Muscle of back (tissue), 11 donors: ENCODE results near the gene GPAM. TPM values are rescaled to one million over a fixed set of nuclear protein-coding genes. Genes with fewer than 3 reads are reported as not detected.
"Not testable (repeated sequence)": the region's sequence is repeated elsewhere in the genome, so short reads cannot be mapped to it uniquely, and the experiment has no call there.

Source experiments
- DNase-seq, 3 donors: peaks; one replicate each; pipeline versions ENCODE4 v3.0.0 to v3.0.0-alpha.2; 2013
- polyA plus RNA-seq, 10 donors: library from polyadenylated mRNA; unstranded; fragments of 120-200 nt; gene quantifications; one replicate each; pipeline ENCODE4 v1.2.1, GENCODE V29; 2013; ENCODE audit not compliant: insufficient read length in 10 of 10

GPAM gene
- polyA plus RNA-seq, 10 donors: 7.4 to 12.0 (median 11.1) TPM

DNA sequence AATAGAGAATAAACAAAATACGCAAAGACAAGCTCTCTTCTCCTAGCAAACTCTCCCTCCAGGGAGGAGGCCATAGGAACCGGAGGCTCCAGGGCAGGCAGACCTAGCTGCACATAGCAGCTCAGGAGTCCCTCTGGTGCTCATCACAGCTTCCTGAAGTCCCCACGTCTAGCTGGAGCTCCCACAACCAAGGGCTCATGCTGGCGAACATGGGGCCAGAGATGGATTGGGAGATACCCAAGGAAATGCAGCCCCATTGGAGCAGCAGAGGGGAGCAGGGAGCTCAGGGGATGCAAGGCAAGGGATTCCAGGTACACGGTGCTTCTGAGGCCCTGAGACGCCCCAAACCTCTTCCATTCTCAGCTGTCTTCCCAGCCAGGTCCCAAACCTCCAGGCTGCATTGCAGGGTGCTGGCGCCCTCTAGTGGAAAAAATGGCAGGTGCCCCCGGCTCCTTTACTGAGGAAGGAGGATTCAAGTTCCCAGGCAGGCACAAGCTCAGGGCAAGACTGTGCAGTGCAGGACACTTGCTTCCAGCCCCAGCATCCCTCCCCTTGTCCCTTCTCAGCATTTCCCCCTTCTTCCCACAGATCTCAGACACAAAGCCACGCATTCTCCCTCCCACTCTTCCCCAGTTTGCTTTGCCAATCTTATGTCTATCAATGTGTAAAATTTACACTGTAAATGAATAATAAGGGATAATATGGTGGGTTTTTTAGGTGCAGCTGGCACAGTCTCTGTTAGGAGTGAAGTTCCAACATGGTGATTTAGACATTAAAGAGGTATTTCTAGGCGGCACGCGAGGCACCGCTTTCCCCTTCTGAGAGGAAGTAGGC is 46.2 kb downstream of the GPAM start:
- peak; percentile 43 to 84 (median 65) for DNase-seq

DNA sequence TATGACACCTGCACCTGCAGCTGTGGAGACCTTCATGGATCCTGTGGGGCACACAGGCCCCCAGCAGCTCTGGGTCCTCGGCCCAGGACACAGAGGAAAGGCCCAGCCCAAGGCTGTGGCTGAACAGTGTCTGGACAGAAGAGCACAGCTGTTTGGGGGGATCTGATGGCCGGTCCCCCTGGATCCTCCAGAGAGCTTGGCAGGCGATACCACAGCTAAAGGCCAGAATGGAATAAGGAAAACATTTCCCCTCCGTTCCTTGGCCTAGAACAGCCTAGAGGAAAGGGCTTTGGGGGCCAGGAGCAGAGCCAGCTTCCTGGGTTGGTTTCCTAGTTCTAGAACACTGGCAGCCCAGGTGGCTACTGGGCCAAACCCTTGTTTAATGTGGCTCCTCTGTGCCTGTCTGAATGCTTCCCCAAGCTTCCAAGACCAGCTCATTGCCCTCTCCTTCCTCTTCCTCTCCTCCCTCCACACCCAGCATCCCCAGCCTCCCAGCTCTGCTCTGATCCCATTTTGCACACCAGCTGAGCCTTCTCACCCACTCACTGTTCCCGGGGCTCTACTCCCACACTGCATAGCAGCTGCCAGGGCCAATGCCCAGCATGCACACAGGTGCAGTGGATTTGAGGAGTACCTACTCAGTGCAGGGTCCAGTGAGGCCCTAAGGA is 46.9 kb downstream of the GPAM start:
- DNase-seq: peak in 1 of 3 donors; percentile 59

DNA sequence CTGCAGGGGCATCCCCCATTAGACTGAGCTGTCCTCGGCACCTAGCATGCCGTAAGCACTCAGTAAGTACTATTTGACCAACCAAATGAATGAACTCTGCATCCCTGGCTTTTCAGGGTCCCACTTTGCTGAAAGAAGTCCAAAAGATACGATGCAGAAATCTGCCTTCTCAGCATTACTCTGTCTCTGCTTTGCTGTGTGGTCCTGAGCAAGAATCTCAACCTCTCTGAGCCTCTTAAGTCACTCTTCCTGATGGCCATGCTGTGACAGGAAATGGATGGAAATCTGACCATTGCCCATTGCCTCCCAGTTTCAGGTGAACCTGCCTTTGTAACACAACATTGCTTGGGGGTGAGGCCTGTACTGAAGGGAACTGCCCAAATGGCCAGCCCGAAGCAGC is 48.0 kb downstream of the GPAM start:
- DNase-seq: no peak

DNA sequence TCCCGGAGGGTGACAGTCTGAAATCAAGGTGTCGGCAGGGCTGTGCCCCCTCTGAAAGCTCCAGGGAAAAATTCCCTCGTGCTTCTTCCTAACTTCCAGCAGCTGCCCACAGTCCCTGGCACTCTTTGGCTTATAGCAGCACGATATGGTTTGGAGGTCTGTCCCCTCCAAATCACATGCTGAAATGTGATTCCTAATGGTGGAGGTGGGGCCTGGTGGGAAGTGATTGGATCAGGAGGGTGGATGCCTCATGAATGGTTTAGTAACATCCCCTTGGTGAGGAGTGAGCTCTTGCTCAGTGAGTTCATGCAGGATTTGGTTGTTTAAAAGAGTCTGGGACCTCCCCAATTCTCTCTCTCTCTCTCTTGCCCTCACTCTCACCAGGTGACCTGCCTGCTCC is 51.1 kb downstream of the GPAM start:
- no peak for DNase-seq

DNA sequence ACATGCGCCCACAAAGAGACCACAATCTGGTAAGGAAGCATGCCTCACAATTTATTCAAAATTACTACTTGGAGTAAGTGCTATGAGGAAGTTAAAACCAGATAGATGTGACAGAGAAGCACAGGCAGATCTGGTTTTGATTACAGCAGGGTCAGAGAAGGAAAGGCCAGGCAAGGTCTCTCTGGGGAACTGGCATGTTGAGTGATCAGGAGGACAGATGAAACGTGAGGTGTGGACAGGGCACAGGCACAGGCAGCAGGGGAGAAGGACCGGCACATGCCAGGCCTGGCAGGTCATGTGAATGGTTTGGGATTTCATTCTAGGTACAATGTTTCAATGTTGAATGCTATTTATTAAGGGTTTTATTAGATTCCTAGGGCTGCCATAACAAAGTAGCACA is 51.6 kb downstream of the GPAM start:
- no peak for DNase-seq

DNA sequence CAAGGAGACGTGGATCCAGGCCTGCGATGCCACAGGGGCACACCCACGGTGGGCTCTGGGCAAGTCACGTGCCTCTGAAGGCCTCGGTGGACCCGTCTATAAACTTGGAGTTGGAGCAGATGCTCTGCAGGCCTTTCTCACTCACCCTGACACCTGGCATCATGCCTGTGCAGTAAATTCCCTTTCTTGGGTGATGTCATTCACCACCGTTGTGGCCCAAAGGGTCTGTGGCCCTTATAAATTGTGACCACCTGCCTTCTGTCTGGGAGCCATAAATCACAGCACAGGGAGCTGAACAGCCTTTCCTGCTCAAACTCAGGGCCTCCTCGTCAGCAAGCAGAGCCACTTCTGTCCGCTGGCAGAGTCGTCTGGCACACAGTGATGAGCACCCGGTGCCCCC is 52.2 kb downstream of the GPAM start:
- peak in 2 of 3 donors; percentile 21 to 35 for DNase-seq

DNA sequence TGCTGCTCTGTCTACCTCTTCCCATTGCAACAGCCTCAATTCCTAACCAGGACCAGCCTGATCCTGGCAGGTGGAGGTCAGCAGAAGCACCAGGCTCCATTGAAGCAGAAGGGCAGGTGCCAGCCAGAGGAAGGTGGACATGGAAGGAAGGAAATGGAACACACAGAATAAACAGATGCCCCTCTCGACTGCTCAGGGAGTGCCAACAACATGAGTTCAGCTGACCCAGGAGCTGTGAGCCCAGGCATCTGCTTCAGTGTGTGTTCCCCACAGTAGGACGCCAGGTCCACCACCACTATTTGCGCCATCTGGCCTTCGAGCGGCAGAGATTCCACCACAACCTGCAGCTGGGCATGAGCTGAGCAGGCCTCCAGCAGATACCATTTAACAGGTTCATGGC is 56.7 kb downstream of the GPAM start:
- DNase-seq: no peak

DNA sequence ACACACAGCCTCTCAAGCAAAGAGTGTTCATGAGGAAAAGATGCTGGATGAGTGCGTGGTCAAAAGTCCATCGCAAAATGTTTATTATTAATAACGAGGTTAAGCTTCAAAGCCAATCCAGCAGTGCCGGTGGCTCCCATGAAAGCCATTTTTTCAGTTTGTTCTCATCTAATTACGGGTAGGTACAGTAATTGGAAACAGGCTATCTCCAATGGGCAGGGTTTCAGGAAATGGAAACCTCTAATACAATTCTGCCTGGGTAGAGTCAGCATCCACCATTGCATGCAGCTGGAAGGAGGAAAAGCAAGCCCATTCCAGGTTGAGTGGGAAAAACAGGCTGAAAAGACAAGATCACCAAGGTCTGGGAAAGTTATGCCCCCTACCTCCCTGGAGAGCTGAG is 57.4 kb downstream of the GPAM start:
- DNase-seq: no peak

DNA sequence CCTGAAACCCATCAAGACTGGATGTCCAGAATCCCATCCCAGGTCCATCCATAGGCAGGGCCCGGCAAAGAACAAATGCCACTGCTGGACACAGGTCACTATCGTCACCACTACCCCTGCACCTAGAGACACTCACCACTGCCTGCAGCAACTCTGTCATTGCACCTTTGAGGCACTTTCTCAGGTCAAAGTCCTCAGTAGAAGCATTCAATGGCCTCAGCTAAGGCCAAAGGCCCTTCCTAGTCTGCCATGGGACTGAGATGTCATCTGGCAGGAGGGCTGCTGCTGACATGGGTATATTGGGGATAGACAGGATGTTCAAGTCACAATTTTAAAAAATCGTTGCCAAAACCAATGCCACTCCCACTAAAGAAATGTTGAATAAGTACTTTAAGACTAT is 58.7 kb downstream of the GPAM start:
- no peak for DNase-seq

DNA sequence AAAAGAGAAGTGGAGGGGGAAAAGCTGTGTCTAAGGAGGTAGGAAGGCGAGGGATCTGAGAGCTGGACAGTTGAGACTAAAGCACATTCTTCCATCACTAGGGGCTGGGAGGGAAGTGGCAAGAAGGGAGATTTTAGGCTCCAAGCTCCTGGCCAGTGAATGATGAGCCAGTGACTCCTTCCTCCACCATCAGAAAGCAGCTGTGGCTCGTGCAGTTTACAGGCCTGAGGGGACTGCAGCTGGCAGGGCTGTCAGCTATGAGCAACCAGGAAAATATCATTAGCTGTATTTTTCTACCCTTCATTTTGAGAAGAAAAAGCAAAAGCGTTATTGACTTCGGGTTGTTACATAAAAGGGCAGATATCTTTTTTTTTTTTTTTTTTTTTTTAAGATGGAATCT is 60.7 kb downstream of the GPAM start:
- DNase-seq: peak in 2 of 3 donors; percentile 48 to 72

DNA sequence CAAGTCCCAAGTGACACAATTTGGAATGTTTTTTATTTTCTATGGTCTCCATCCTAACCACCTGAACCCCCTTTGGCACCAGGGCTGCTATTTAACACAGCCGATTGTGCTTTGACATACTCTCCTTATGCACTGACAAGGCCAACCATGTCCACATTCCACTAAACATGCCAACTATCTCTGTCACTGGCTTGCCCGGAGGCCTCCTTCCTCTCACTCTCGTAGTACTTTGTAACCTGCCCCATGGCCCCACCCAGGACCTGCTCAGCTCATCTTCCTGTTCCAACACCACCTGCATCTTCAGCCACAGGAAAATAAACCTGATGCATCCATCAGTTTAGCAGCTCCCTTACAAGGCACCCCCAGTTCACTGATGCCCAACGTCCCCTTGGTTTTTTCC is 63.1 kb downstream of the GPAM start:
- no peak for DNase-seq

DNA sequence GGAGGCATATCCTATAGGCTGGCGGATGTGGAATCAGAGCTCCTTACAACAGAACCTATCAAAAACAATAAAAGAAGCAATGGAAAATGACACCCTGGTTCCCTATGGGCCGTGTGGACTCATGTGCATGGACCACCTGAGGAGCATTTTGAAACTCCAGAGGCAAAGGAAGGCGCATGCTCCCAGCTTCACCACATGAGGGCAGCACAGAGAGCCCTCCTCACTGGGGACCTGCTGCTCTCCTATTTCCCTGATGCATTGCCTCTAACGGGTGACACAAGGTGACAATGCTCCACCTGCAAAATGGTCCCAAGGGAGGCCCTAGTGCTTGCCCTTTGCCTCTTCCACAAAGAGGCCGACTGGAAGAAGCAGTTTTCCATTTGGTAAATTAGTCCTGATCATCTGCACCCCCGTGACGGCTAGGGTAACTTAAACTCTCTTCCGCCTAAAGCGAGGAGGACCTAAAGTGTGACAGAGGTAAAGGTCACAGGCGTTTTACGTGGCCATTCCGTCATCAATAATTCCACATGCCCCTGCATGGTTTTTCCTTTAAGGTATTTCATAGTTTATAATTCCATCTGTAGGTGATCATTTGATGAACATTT is 67.7 kb downstream of the GPAM start:
- DNase-seq: no peak

DNA sequence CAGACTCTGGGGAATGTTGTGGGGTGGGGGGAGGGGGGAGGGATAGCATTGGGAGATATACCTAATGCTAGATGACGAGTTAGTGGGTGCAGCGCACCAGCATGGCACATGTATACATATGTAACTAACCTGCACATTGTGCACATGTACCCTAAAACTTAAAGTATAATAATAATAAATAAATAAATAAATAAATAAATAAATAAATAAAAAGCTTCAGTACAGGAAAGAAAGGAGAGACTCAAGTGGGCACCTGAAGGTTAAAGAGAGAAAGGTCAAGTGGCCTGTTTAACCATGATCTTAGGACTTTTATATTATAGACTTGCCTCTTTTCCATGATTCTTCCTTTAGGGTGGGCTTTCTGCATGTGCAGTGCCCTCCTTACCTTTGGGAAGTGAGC is 73.8 kb downstream of the GPAM start:
- DNase-seq: not testable (repeated sequence)

Other genes starting within 250 kb of the GPAM start
- gene TECTB, start 99.6 kb upstream of the GPAM start, polyA plus RNA-seq: under 1 TPM in 1 of 10 donors, not detected in 9; 0.07 TPM
- gene ACSL5, start 190.4 kb upstream of the GPAM start, polyA plus RNA-seq: 1 to 10 TPM; 1.4 to 3.9 (median 2.9) TPM